Measurements from ENCODE around the gene PLD5. TPM values are rescaled to one million over a fixed set of nuclear protein-coding genes. Genes with fewer than 3 reads are reported as not detected.

PLD5 gene
- total and polyA plus RNA-seq, 9 donors = 0.35 to 6.2 (median 1.1) TPM

GRCh38 chr1:242454262-242455051 lies 70.0 kb downstream of the PLD5 start:
- Histone ChIP-seq H3K36me3 (no peaks in the 10 kb centered on the region), H3K4me1 (ENCODE audit: insufficient read depth) (no peaks in the 10 kb centered on the region), H3K4me3 (no peak overlapping the region), H3K9me3 (no peaks in the 10 kb centered on the region), H3K27ac (no peak overlapping the region), H3K27me3 (no peaks in the 10 kb centered on the region)
- 28 to 33% (median 31%) methylated on average over 9 of the region's 9 CpGs for WGBS, 3 donors
- DNase-seq = no peak
- TF ChIP-seq CTCF (IDR thresholded peaks at IDR 0.05) (peak in 2 of 3 donors; percentile 14 to 34), EP300 (IDR thresholded peaks at IDR 0.05) (no peak), POLR2A (IDR thresholded peaks at IDR 0.05) (no peak)
- intact Hi-C loops (cut with DNase I) = loop anchor here in 1 of 4 donors (10.0 kb wide), 1 partner anchor 870 kb away; no protein-coding TSS in a partner anchor

DNA sequence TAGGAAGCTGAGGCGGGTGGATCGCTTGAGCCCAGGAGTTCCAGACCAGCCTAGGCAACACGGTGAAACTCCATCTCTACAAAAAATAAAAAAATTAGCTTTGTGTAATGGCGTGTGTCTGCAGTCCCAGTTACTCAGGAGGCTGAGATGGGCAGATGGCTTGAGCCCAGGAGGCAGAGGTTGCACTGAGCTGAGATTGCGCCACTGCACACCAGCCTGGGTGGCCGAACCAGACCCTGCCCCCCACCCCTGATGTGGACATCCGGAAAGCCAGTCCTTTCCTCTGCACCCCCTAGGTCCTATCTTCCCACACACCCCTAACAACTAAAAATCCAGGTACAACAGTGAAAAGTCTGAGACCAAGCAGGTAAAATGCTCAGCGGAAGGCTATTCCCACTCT lies 71.9 kb downstream of the PLD5 start:
- TF ChIP-seq CTCF (IDR thresholded peaks at IDR 0.05) = no peak
- no peak for TF ChIP-seq POLR2A (IDR thresholded peaks at IDR 0.05)
- no peak for TF ChIP-seq EP300 (IDR thresholded peaks at IDR 0.05)
- H3K9me3 ChIP-seq = no peaks in the 10 kb centered on the region
- no peak overlapping the region for H3K4me3 ChIP-seq
- H3K27ac ChIP-seq = no peak overlapping the region
- no peaks in the 10 kb centered on the region for H3K4me1 ChIP-seq (ENCODE audit: insufficient read depth)
- intact Hi-C loops (cut with DNase I) = loop anchor here in 1 of 4 donors (10.0 kb wide), 1 partner anchor 872 kb away; no protein-coding TSS in a partner anchor
- no peak for DNase-seq
- WGBS, 3 donors = 85 to 94% (median 86%) methylated on average over 8 of the region's 8 CpGs
- no peaks in the 10 kb centered on the region for H3K36me3 ChIP-seq
- no peaks in the 10 kb centered on the region for H3K27me3 ChIP-seq

GRCh38 chr1:242449661-242450060 lies 74.8 kb downstream of the PLD5 start:
- WGBS, 3 donors = 46 to 68% (median 60%) methylated on average over 9 of the region's 9 CpGs
- H3K4me3 ChIP-seq = no peak overlapping the region
- H3K27me3 ChIP-seq = no peaks in the 10 kb centered on the region
- no peaks in the 10 kb centered on the region for H3K9me3 ChIP-seq
- no peak for TF ChIP-seq POLR2A (IDR thresholded peaks at IDR 0.05)
- no peak for TF ChIP-seq CTCF (IDR thresholded peaks at IDR 0.05)
- TF ChIP-seq EP300 (IDR thresholded peaks at IDR 0.05) = no peak
- no peaks in the 10 kb centered on the region for H3K4me1 ChIP-seq (ENCODE audit: insufficient read depth)
- H3K36me3 ChIP-seq = no peaks in the 10 kb centered on the region
- DNase-seq = no peak
- H3K27ac ChIP-seq = no peak overlapping the region
- intact Hi-C loops (cut with DNase I) = loop anchor here in 1 of 4 donors (10.0 kb wide), 1 partner anchor 875 kb away; no protein-coding TSS in a partner anchor

DNA sequence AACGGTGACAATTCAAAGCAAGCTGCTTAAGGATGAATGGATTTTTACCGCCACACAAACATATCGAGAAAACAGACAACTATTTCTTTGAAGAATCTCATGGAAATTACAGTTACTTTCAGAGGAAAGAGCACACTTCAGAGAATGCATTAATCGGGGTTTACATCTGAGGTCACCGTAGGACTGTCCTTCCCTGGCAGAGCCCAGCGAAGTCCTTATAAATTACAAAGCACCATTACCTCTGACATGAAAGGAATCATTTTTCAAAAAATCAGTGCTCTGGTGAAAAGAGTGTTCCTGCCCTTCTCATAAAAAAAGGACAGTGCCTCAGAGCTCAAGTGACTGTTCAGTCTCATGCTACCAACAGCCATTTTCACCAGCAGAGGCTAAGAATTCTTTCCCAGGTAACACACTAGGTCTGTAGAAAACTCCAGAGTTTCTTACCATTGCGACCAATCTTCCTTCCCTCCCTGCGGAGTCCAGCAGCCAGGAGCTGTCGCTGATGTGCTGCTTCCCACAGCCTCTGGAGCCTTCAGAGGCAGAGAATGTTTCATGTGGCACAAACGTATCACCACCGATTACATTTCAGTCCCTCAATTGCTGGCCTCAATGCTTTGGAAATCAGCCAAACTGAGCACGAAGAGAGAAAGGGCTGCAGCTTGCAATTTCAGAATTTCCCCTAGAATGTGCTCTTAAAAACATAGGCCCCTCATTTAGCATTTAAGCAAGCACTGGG lies 75.4 kb downstream of the PLD5 start:
- Histone ChIP-seq H3K36me3 (no peaks in the 10 kb centered on the region), H3K9me3 (no peaks in the 10 kb centered on the region), H3K27ac (no peak overlapping the region), H3K4me1 (ENCODE audit: insufficient read depth) (no peaks in the 10 kb centered on the region), H3K27me3 (no peaks in the 10 kb centered on the region), H3K4me3 (no peak overlapping the region)
- no peak for TF ChIP-seq EP300 (IDR thresholded peaks at IDR 0.05)
- DNase-seq = no peak
- 38 to 61% (median 47%) methylated on average over 12 of the region's 12 CpGs for WGBS, 3 donors
- intact Hi-C loops (cut with DNase I) = no loop called here

Data from ovary (tissue), 9 donors.